H7 (cell line): ENCODE measurements around the gene SMYD3. TPM values are rescaled to one million over a fixed set of nuclear protein-coding genes. Genes with fewer than 3 reads are reported as not detected.
A peak's percentile ranks its signal among the peaks of the same experiment; 100 is the strongest.

Experiments
- DNase-seq: peaks from one replicate; pipeline ENCODE4 v3.0.0; 2012
- H3K27me3 ChIP-seq: 2 replicates; pipeline ENCODE4 v1.6.0; 2011; ENCODE audit warnings: mild to moderate bottlenecking, low read length; ENCODE audit not compliant: control insufficient read depth, insufficient read depth
- H3K36me3 ChIP-seq: replicated peaks from 2 replicates; pipeline ENCODE4 v1.5.1; 2011; ENCODE audit warnings: low read length; ENCODE audit not compliant: control insufficient read depth, insufficient read depth
- H3K4me3 ChIP-seq: 2 replicates; pipeline ENCODE4 v1.5.1; 2011; ENCODE audit warnings: low read depth, mild to moderate bottlenecking, control low read depth, low read length, moderate library complexity; ENCODE audit not compliant: insufficient read depth
- total RNA-seq: library from RNA; depleted of rRNA; stranded (reverse); fragments of >200 nt; shearing (Covaris generic); gene quantifications from 2 replicates; pipeline ENCODE4 v1.2.3, GENCODE V29; 2014

Gene SMYD3
- total RNA-seq, 1 experiment from 2014 or later: 31.0 TPM

GRCh38 chr1:245871191-245871590 lies 635.9 kb downstream of the SMYD3 start:
- H3K36me3 ChIP-seq: no peaks in the 10 kb centered on the region
- H3K27me3 ChIP-seq: no peaks in the 10 kb centered on the region
- no peak overlapping the region for H3K4me3 ChIP-seq
- no peak for DNase-seq

- no peak for DNase-seq
- no peak overlapping the region for H3K4me3 ChIP-seq
- H3K36me3 ChIP-seq: no peaks in the 10 kb centered on the region
- no peaks in the 10 kb centered on the region for H3K27me3 ChIP-seq
These were observed 636.4 kb downstream of the SMYD3 start for GRCh38 chr1:245870698-245871097.

DNA sequence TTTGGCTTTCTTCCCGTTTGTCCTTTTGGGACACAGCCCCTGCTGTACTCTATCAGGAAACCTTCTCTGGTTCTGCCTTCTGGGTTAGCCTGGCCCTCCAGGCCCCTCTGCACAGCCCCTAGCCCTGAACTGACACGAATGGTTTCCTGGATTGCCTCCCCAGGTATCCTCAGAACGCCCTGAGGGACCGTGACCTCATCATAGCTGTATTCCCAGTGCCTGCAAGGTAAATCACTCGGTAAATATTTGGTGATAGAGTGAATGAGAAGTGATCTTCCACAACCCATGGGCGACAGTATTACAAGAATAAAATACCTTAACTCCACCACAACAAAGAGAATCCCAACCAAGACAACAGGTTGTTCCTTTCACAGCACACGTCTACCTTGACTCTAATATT lies 637.2 kb downstream of the SMYD3 start:
- H3K4me3 ChIP-seq: no peak overlapping the region
- no peaks in the 10 kb centered on the region for H3K36me3 ChIP-seq
- no peak for DNase-seq
- no peaks in the 10 kb centered on the region for H3K27me3 ChIP-seq

DNA sequence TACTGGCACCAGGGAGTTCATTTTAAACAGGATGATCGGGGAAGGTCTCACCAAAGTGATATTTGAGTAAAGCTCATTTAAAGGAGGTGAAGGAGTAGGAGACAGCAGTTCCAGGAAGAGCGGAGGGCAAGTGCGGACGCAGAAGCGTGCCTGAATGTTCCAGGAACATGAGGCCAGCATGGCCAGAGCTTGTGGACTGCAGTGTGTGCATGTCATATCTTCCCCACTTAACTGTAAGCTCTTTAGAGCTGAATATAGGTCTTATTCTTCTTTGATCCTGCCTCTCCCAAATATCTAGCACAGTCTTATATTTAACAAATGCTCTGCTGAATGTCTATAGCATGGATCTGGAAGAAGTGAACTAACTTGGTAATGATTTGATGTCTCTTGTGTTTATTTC lies 639.3 kb downstream of the SMYD3 start:
- no peak for DNase-seq
- Histone ChIP-seq H3K4me3 (no peak overlapping the region), H3K27me3 (no peaks in the 10 kb centered on the region), H3K36me3 (no peaks in the 10 kb centered on the region)

- no peak for DNase-seq
- H3K4me3 ChIP-seq: no peak overlapping the region
- H3K27me3 ChIP-seq: no peaks in the 10 kb centered on the region
- no peaks in the 10 kb centered on the region for H3K36me3 ChIP-seq
These were observed 642.2 kb downstream of the SMYD3 start for GRCh38 chr1:245864872-245865271.

GRCh38 chr1:245863566-245864184 lies 643.4 kb downstream of the SMYD3 start:
- DNase-seq: no peak
- Histone ChIP-seq H3K4me3 (no peak overlapping the region), H3K36me3 (no peaks in the 10 kb centered on the region), H3K27me3 (no peaks in the 10 kb centered on the region)

- no peaks in the 10 kb centered on the region for H3K36me3 ChIP-seq
These were observed 644.1 kb downstream of the SMYD3 start for GRCh38 chr1:245862812-245863540.

GRCh38 chr1:245860657-245861544 lies 646.2 kb downstream of the SMYD3 start:
- Histone ChIP-seq H3K27me3 (no peaks in the 10 kb centered on the region), H3K4me3 (no peak overlapping the region), H3K36me3 (no peaks in the 10 kb centered on the region)
- no peak for DNase-seq

More at GRCh38 chr1:245862812-245863540, 644.1 kb downstream of the SMYD3 start:
- no peaks in the 10 kb centered on the region for H3K27me3 ChIP-seq
- no peak for DNase-seq
- no peak overlapping the region for H3K4me3 ChIP-seq

DNA sequence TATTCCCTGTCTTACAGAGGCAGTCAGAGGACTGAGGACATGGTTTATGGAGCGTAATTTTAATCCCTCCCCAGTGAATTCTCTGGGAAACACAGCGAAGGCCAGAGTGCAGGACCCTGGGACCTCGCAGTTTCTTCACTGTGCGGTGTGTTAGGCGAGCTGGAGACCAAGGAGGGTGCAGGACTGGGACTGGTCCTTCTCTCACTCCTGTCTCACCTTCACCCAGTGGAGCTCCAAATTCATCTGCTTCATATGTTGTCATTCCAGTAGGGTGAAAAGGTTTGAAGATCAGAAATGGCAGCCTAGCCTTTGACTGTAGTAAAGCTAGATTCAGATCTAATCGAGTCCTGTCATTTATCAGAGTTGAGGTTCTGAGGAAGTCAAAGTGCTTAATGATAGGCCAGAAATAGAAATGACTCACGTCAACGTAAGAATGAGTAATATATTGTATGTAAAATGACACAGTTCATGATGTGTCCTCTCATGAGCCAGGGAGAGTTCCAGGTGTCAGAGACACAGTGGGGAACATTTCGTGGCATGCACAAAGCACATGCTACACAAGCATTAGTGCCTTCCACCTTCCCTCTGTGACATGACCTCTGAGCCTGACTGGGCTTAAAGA lies 647.5 kb downstream of the SMYD3 start:
- H3K27me3 ChIP-seq: no peaks in the 10 kb centered on the region
- DNase-seq: no peak
- no peak overlapping the region for H3K4me3 ChIP-seq
- no peaks in the 10 kb centered on the region for H3K36me3 ChIP-seq

DNA sequence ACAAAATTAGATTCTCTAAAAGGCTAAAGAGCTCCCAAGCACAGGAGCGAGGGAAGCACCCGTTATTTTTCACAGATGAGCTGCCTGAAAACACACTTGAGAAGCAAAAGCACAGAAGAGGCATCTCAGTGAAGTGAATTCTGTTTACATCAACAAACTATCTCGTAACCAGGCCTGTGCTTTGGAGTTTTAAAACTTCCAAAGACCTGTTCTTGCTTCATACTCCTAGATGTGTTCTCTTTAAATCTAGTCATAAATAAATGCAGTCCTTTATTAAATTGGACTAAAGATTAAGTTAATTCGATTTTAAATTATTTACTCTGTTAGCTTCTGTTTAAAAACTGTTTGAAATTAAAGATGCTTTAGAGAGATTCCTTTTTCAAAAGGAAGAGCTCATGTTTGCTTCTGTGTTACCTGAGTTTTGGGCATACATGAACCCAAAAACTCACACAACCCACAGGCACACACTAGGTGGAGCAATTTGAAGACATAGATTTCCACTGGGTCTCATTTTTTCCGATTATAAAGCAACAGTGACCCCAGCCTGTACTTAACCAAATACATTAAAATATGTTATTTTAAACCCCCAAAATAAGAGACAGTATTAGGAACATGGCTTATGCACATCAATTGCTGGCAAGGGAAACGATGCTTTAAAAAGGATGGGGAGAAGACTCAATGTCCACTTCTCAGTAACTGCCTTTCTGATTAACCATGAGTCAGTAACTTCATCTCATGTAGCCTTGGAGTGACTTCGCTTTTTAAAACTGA lies 648.2 kb downstream of the SMYD3 start:
- DNase-seq: no peak
- H3K4me3 ChIP-seq: no peak overlapping the region
- H3K27me3 ChIP-seq: no peaks in the 10 kb centered on the region
- no peaks in the 10 kb centered on the region for H3K36me3 ChIP-seq

DNA sequence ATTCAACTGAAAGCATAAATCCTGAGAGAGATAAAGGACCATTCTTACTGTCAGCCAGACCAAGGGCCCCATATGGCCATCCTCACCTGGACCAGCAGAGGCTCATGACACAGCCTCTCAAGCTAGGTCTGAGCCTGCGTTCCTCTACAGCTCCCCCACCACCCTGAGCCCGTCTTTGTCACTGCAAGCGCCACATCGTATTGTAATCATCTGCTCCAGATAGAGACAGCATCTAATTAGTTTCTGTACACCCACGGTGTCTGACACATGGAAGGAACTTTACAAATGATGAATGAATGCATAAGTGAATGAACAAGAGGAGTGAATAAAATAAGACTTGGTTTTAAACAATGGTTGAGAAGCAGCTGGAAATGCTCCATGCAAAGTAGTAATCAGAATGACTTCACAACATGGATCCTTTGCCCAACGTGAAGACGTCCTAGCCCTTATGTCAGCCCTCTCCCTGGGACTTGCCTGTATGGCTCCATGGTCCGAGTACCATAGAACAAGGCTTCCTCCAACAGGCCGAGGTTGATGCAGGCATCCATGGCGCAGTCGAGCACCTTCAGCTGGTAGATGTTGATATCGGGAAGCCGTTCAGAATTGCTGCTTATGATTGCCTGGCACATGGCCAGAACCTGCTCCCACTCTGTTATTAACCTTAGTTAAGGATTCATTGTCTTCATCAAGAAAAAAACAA lies 648.9 kb downstream of the SMYD3 start:
- Histone ChIP-seq H3K4me3 (no peak overlapping the region), H3K27me3 (no peaks in the 10 kb centered on the region), H3K36me3 (no peaks in the 10 kb centered on the region)
- peak; percentile 26 for DNase-seq

GRCh38 chr1:245856944-245857531 lies 650.0 kb downstream of the SMYD3 start:
- H3K4me3 ChIP-seq: no peak overlapping the region
- DNase-seq: no peak

More at GRCh38 chr1:245856944-245857531, 650.0 kb downstream of the SMYD3 start:
- H3K27me3 ChIP-seq: no peaks in the 10 kb centered on the region
- no peaks in the 10 kb centered on the region for H3K36me3 ChIP-seq
